Measurements from ENCODE around the gene VPS54. TPM values are rescaled to one million over a fixed set of nuclear protein-coding genes. Genes with fewer than 3 reads are reported as not detected.

The VPS54 gene
- total RNA-seq, 1 experiment from 2014 or later = 20.7 TPM

- ChIA-PET POLR2A (ENCODE audit: unreplicated experiment) (no interaction called here), CTCF (no interaction called here)
- DNase-seq = no peak
- no peak for TF ChIP-seq CTCF (conservative IDR thresholded peaks at IDR 0.05)
- TF ChIP-seq EZH2 (IDR thresholded peaks at IDR 0.05; ENCODE audit: low read depth) = no peak
- no peaks in the 10 kb centered on the region for H4K20me1 ChIP-seq (ENCODE audit: insufficient read depth)
- peaks cover 55% of the 10 kb centered on the region for H3K79me2 ChIP-seq (ENCODE audit: low read depth)
- H3K9me2 ChIP-seq (ENCODE audit: insufficient read depth) = no peaks in the 10 kb centered on the region; the same call in 1 of the 2 replicates
- H3K9me3 ChIP-seq (ENCODE audit: insufficient read depth, low read depth) = no peaks in the 10 kb centered on the region
- no peaks in the 10 kb centered on the region for H3K27me3 ChIP-seq (ENCODE audit: insufficient read depth, low read depth)
- H3F3A ChIP-seq (ENCODE audit: insufficient read depth, low read depth) = no peaks in the 10 kb centered on the region
- no TSS peak for BruUV-seq (replicated peaks)
- H3K4me3 ChIP-seq = no peak overlapping the region
- H3K4me2 ChIP-seq = no peak overlapping the region
- H3K36me3 ChIP-seq (ENCODE audit: low read depth) = peaks cover 29% of the 10 kb centered on the region
- H3K27ac ChIP-seq = no peak overlapping the region
- intact Hi-C loops (cut with micrococcal nuclease; ENCODE audit: unreplicated experiment) = no loop called here
- H3K4me1 ChIP-seq (replicated peaks; ENCODE audit: insufficient read depth) = no peaks in the 10 kb centered on the region
- no peak overlapping the region for H2AFZ ChIP-seq
Observed at GRCh38 chr2:63855418-63856302, 163.6 kb downstream of the VPS54 start.

- intact Hi-C loops (cut with micrococcal nuclease; ENCODE audit: unreplicated experiment) = no loop called here
- no peak for TF ChIP-seq EZH2 (IDR thresholded peaks at IDR 0.05; ENCODE audit: low read depth)
- no peak for TF ChIP-seq CTCF (conservative IDR thresholded peaks at IDR 0.05)
- Histone ChIP-seq H3K79me2 (ENCODE audit: low read depth) (peaks cover 74% of the 10 kb centered on the region), H3K36me3 (ENCODE audit: low read depth) (peaks cover 15% of the 10 kb centered on the region; the same call in 1 of the 2 replicates), H3K27ac (no peak overlapping the region), H3K4me2 (no peak overlapping the region), H3F3A (ENCODE audit: insufficient read depth, low read depth) (peaks cover 5% of the 10 kb centered on the region; the same call in 1 of the 2 replicates), H3K4me1 (replicated peaks; ENCODE audit: insufficient read depth) (no peaks in the 10 kb centered on the region), H3K4me3 (no peak overlapping the region), H3K9me3 (ENCODE audit: insufficient read depth, low read depth) (no peaks in the 10 kb centered on the region), H3K9me2 (ENCODE audit: insufficient read depth) (no peaks in the 10 kb centered on the region), H2AFZ (no peak overlapping the region), H3K27me3 (ENCODE audit: insufficient read depth, low read depth) (no peaks in the 10 kb centered on the region), H4K20me1 (ENCODE audit: insufficient read depth) (no peaks in the 10 kb centered on the region)
- no peak for DNase-seq
- no TSS peak for BruUV-seq (replicated peaks)
- ChIA-PET POLR2A (ENCODE audit: unreplicated experiment) (interaction anchor here (0.7 kb wide), 1 partner anchor 167 kb away, joined by 3 read pairs; no protein-coding TSS in a partner anchor), CTCF (no interaction called here)
Observed at GRCh38 chr2:63853527-63854310, 165.5 kb downstream of the VPS54 start.

GRCh38 chr2:63851691-63852311 lies 167.4 kb downstream of the VPS54 start:
- Histone ChIP-seq H3K4me1 (replicated peaks; ENCODE audit: insufficient read depth) (no peaks in the 10 kb centered on the region), H2AFZ (no peak overlapping the region), H3K79me2 (ENCODE audit: low read depth) (peaks cover 92% of the 10 kb centered on the region), H3K36me3 (ENCODE audit: low read depth) (peaks cover 7% of the 10 kb centered on the region), H3K27ac (no peak overlapping the region), H3K9me3 (ENCODE audit: insufficient read depth, low read depth) (no peaks in the 10 kb centered on the region; the same call in 1 of the 2 replicates), H4K20me1 (ENCODE audit: insufficient read depth) (no peaks in the 10 kb centered on the region), H3K27me3 (ENCODE audit: insufficient read depth, low read depth) (no peaks in the 10 kb centered on the region), H3F3A (ENCODE audit: insufficient read depth, low read depth) (peaks cover 5% of the 10 kb centered on the region; the same call in 1 of the 2 replicates), H3K9me2 (ENCODE audit: insufficient read depth) (no peaks in the 10 kb centered on the region), H3K4me2 (no peak overlapping the region), H3K4me3 (no peak overlapping the region)
- ChIA-PET CTCF (no interaction called here), POLR2A (ENCODE audit: unreplicated experiment) (interaction anchor here (1.0 kb wide), 1 partner anchor 11 kb away, joined by 3 read pairs; no protein-coding TSS in a partner anchor)
- DNase-seq = no peak
- intact Hi-C loops (cut with micrococcal nuclease; ENCODE audit: unreplicated experiment) = no loop called here
- no peak for TF ChIP-seq EZH2 (IDR thresholded peaks at IDR 0.05; ENCODE audit: low read depth)
- no peak for TF ChIP-seq CTCF (conservative IDR thresholded peaks at IDR 0.05)
- no TSS peak for BruUV-seq (replicated peaks)

All from PC-9 (cell line).